HG03378 (cell line): Measurements from ENCODE around the gene OR8I2.
"Not testable (repeated sequence)": the region's sequence is repeated elsewhere in the genome, so short reads cannot be mapped to it uniquely, and the experiment has no call there.

ENCODE experiments used
- ATAC-seq: cut with Tn5 transposase; IDR thresholded peaks from one replicate; pipeline ENCODE4 v1.9.1; 2021; ENCODE audit warnings: mild to moderate bottlenecking, moderate library complexity; ENCODE audit not compliant: unreplicated experiment

OR8I2 gene

GRCh38 chr11:56093008-56093407, at the start of gene OR8I2:
Gene OR8I2, plus strand, starts transcription at chr11:56093308. Its CDS starts 0 bp downstream, at chr11:56093308.
- ATAC-seq = no peak

GRCh38 chr11:56045538-56045937, 47.6 kb upstream of the OR8I2 start:
- ATAC-seq = no peak

- no peak for ATAC-seq
Measured at GRCh38 chr11:56048480-56048879, 44.6 kb upstream of the OR8I2 start.

DNA sequence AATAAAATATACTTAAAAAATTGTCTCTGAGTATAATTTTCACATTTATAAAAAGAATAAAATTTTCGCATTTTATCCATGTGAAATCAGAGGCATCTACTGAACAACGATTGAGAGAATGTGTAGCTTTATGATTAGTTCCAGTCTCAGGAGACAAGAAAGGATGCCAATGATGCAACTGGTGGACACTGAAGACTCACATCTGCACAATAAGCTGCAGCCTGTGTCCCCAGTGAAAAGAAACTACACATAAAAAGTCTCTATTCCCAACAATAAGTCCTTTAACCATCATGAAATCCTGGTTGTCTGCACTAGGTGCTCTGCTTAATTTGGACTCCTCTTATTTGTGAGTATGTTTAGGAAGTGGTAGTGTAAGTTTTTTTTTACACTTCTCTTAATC, 43.6 kb upstream of the OR8I2 start:
- ATAC-seq = no peak

GRCh38 chr11:56056366-56056765, 36.7 kb upstream of the OR8I2 start:
- ATAC-seq = not testable (repeated sequence)

DNA sequence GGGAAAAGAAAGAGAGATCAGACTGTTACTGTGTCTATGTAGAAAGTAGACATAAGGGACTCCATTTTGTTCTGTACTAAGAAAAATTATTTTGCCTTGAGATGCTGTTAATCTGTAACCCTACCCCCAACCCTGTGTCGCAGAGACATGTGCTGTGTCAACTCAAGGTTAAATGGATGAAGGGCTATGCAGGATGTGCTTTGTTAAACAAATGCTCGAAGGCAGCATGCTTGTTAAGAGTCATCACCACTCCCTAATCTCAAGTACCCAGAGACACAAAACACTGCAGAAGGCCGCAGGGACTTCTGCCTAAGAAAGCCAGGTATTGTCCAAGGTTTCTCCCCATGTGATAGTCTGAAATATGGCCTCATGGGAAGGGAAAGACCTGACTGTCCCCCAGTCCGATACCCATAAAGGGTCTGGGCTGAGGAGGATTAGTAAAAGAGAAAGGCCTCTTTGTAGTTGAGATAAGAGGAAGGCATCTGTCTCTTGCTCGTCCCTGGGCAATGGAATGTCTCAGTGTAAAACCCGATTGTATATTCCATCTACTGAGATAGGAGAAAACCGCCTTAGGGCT, 35.4 kb upstream of the OR8I2 start:
- not testable (repeated sequence) for ATAC-seq

- not testable (repeated sequence) for ATAC-seq
Measured at GRCh38 chr11:56058260-56058780, 34.8 kb upstream of the OR8I2 start.

DNA sequence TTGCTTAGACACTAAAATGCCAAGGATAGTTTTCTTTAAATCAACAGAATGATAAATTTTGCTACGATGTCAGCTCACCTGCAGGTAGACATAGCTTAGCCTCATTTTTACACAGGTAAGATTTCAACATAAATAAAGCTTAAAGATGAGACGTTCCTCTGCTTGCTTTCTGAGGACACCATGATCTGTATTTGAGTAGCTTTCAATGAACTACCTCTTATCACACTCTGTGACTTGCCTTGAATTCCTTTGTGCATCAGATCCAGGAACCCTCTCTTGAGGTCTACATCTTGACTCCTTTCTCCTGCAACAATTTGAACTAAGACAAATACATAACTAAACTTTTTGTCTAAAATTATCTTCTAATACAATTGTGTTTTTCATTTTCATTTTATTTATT, 26.1 kb upstream of the OR8I2 start:
- no peak for ATAC-seq

DNA sequence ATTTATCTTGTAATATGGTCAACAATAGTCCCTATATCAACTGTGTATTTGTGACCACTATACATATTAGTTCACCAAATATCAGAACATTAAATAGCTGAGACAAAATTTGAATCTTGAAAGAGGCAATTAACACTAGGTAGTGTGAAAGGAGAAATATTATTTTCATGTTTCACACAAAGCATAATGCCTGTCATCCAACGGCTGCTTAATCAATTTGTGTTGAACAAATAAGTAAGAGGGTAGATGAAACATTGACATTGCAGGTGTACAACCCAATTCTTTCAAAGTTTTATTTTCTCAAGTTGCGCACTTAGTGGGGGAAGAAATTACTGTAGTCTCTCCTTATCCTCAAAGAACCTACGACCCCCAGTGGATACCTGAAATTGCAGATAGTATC, 3.4 kb upstream of the OR8I2 start:
- ATAC-seq = no peak

- no peak for ATAC-seq
Measured at GRCh38 chr11:56103210-56103737, 10.2 kb downstream of the OR8I2 start, which contains the start of gene OR8H2. Gene OR8H2, plus strand, starts transcription at chr11:56103687. Its CDS starts 1,356 bp downstream, at chr11:56105043.

- ATAC-seq = no peak
Measured at GRCh38 chr11:56122073-56122472, 29.0 kb downstream of the OR8I2 start, which contains the start of gene OR8H3. Gene OR8H3, plus strand, starts transcription at chr11:56122373. Its CDS starts 0 bp downstream, at chr11:56122373.

DNA sequence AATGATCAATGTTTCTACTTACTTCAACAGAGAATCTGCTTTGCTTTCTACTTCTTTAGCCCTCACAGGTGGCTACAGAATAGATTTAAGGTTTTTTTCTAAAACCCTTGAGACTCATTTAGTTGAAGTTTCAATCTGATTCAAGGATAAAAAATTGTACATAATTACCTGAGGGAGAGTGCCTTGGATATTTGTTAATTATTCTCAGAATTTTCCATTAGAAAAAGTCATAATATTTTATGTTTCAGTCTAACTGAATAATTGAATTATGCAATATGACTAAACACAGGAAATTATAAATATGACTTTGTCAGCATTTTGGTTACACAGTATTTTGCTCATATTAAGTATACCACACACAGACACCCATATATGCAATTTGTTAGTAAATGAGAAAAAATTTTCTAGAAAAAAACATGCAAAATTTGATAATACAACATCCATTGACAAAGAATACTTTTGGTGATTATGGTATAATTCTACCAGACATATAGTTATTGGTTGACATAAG, 47.1 kb downstream of the OR8I2 start, which contains the start of gene OR8J3:
Gene OR8J3, minus strand, starts transcription at position 51 of the 511 bp plus-strand sequence. CDS start 2,483 bp downstream, outside the sequence.
- no peak for ATAC-seq

DNA sequence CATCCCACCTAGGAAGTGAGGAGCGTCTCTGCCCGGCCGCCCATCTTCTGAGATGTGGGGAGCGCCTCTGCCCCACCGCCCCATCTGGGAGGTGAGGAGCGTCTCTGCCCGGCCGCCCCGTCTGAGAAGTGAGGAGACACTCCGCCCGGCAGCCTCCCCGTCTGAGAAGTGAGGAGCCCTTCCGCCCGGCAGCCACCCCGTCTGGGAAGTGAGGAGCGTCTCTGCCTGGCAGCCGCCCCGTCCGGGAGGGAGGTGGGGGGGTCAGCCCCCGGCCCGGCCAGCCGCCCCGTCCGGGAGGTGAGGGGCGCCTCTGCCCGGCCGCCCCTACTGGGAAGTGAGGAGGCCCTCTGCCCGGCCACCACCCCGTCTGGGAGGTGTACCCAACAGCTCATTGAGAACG, 50.6 kb downstream of the OR8I2 start:
- not testable (repeated sequence) for ATAC-seq
